Stimulated activated CD4-positive, alpha-beta T cell treated with anti-CD3 and anti-CD28 coated beads, Interleukin-2, amount 100 ng/mL, for 4 hours (primary cell): Measurements from ENCODE around the gene PITX3.
"Not testable (repeated sequence)": the region's sequence is repeated elsewhere in the genome, so short reads cannot be mapped to it uniquely, and the experiment has no call there.

ENCODE experiments used
- DNase-seq: peaks from one replicate; pipeline ENCODE4 v3.0.0-alpha.2; 2020; ENCODE audit warnings: low read depth

PITX3 gene

DNA sequence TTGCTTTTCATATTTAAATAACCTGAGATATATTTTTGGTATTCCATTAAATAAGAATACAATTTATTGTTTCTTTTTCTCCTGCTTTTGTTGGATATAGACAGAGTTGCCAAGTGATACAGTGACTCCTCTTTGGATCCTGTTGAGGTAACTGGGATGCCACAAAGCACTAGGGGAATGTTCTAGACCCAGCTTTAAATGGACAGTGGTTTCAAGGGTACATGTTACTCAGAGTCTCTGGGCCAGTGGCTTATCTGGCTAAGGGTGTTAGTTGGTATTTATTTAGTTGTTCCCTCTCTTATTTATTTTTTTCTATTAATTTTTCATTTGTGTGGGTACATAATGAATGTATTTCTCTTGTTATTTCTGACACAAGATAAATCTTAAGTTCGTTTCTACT is 13.1 kb upstream of the PITX3 start:
- no peak for DNase-seq

GRCh38 chr10:102252508-102252907 is 11.2 kb upstream of the PITX3 start:
- DNase-seq: not testable (repeated sequence)

- DNase-seq: no peak
Measured at GRCh38 chr10:102247734-102248133, 6.4 kb upstream of the PITX3 start.

GRCh38 chr10:102246261-102246660 is 4.9 kb upstream of the PITX3 start:
- no peak for DNase-seq

DNA sequence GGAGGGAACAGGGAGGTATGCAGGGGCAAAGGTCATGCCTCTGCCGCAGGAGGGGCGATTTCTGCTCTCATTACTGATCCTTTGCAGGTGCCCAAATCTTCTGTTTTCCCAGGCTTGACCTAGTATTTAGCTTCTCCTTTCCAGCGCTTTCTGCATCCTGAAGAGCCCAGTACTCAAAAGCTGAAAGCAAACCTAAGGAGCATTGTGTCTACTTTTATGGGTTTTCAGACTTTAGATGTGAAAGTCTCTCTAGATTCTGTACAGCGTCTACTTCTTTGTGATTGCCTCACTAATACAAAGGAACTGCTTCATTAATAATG is 4.6 kb upstream of the PITX3 start:
- no peak for DNase-seq

DNA sequence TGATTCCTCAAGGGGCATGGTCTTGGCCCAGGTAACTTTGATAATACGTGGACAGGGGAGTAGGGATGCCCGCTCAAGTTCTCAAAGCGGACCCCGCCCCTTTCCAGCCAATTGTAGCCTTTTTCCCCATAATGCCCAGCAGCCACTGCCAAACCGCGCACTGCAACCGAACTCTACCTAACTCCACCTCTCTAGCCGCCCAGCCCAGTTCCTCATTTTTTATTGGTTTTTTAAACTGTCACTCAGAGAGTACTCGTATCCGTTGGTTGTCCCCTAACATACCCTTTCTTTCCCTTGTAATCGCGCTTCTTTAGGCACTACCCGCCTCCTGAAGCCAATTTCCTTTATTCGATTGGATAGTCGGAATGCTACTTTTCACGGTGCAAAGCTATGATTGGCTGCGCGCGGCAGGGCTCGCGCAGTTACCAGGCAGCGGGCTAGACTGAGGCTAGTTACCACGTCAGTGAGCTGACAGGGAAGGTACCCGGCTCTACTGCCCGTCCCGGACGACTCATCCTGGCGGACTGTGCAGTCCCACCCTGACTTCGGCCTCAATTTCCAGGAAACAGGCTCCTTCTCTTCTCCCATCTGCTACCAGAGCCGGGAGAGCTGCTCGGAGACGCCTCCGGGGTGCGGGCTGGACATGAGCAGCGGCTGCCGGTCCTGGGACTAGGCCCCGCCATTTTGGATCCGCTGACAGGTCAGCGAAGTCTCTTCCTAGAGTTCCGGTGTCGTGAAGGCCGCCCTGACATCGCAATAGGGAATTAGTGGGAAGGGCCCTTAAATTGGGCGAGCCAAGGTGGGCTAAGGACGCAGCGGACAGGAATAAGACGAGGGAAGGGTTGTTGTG is 4.0 kb upstream of the PITX3 start, which contains the start of gene GBF1:
Gene GBF1 (plus strand): TSS at position 451 of the 850 bp plus-strand sequence. CDS start 13,407 bp downstream, outside the sequence.
- peak; percentile 80 for DNase-seq

- DNase-seq: no peak
Measured at GRCh38 chr10:102243309-102243708, 2.0 kb upstream of the PITX3 start.

DNA sequence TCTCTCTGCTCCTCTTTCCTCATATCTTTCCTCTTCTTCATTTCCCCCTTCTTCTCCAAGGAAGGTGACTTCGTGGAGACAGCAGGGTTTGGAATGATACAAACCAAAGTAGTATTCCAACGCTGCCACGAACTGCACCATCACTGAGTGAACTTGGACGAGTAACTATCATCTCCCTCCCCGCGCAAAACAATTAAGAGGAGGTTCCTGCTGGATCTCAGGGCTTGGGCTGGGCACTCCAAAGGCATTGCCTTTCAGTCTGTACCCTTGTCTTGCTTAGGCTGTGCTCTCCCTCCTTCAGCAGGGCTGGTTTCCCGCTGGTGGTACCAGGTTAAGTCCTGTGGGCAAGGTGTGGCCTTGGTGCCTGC is 790 bp upstream of the PITX3 start:
- DNase-seq: no peak

- DNase-seq: no peak
Measured at GRCh38 chr10:102241032-102241443, 274 bp downstream of the PITX3 start.

- DNase-seq: no peak
Measured at GRCh38 chr10:102240467-102241031, 763 bp downstream of the PITX3 start.

- DNase-seq: no peak
Measured at GRCh38 chr10:102237711-102238252, 3.5 kb downstream of the PITX3 start.

DNA sequence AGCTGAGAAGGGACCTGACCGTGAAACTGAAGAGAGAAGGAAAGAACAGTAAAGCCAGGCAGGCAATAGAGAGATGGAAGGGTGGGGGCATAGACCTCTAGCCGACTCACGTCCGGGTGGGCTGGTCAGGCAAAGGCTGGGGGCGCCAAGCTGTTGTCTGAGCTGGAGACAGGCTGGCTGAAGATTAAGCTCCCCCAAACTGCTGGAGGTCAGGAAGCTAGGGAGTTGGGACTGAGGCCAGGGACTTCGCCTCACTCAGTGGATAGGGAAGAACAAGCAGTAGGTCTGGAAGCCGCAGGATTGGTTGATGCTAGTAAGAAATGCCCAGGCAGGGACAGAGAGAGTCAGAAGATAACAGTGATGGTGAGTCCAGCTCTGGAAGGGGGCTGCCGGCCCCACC is 5.3 kb downstream of the PITX3 start:
- no peak for DNase-seq

DNA sequence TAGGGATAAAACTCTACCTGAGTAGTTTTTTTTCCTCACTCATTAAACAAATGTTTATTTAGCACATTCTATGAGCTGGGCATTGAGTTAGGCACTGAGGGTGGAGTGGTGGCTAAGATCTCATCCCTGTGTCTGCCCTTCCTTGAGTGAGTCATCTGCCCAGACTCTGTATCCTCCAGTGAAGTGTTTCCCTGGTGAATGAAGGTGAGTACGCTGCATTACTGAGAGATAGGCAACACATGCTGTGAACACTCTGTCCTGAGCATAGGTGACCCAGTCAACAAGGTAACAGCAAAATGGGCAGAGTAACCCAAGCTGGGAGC is 5.8 kb downstream of the PITX3 start:
- no peak for DNase-seq

DNA sequence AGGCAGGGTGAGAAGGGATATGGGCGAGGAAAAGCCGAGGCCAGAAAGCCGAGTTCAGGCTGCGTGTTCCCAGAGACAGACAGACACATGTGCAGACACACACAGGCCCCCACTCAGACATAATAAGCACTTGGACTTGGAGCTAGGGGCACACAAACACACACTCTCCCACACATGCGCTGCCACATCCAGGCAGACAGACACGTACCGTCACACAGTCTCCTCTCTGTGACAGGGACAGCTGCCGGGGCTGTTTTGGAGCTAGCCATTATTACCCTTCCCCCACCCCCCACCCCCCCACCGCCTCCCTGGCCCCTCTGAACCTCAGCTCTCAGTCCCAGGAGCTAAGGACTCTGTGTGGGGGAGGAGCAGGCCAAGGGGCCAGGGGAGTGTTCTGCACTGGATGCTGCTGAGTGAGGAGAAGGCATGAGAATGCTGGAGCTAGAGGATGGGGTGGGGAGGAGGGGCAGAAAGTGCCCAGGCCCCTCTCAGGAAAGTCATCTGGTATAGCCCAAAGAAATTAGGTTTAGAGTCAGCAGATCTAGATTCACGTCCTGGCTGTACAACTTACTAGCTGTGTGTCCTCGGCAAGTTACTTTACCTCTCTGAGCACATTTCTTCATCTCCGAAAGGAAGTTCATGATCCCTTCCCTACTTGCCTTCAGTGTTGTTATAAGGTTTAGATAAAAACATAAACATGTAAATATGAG is 6.3 kb downstream of the PITX3 start:
- DNase-seq: no peak

DNA sequence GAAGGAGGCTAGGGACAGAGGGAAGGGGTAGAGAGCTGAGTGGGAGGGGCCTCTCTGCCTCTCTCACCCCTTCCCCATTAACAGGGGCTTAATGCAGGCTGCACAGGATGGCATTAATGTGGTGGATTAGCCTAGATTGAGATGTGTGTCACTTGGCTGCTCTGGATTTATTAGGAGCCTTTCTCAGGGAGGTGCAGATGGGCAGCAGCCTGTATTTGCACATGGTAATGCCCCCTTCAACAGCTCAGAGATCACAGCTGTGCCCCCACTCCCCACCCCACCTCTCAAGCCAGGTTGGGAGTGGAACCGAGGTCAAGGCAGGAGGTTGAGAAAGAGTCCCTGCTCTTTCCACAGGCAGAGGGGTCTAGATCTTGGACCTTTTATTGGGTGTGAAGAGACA is 7.3 kb downstream of the PITX3 start:
- DNase-seq: no peak

DNA sequence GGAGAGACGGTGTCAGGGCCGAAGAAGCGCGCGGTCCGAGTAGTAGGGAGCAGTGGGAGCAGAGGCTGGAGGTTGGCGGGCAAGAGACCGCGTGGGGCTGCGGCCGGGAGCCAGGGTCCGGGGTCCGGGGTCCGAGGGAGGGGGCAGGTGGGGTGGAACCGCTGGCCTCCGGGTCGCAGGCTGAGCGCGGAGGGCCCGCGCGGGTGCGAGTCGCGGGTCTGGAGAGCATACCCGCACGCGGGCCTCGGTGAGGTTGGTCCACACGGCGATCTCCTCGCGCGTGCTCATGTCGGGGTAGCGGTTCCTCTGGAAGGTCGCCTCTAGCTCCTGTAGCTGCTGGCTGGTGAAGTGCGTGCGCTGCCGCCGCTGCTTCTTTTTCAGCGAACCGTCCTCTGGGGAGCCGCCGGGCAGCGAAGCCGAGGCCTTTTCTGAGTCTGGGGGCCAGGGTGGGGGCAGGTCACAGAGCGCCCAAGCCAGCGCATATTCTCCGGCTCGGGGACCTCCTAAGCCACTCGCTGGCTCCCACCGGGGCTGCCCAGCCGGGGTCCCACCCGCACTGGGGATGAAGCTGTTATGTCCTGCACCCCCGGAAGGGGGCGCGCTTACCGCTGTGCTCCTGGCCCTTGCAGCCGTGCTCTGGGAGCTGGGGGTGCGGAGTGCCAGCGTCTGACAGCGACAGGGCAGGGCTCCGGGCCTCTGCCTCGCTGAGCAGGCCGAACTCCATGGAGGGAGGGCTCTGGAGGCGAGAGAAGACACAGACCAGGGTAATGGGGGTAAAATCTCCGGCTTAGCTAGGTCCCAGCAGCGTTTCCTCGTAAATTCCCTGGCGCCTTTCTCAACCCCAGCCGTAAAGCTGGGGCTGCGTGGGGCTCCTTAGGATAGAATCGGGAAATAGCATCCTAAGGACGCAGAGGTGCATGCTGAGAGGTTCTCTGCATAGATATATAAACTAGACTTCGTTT is 9.7 kb downstream of the PITX3 start:
- peak; percentile 56 for DNase-seq

DNA sequence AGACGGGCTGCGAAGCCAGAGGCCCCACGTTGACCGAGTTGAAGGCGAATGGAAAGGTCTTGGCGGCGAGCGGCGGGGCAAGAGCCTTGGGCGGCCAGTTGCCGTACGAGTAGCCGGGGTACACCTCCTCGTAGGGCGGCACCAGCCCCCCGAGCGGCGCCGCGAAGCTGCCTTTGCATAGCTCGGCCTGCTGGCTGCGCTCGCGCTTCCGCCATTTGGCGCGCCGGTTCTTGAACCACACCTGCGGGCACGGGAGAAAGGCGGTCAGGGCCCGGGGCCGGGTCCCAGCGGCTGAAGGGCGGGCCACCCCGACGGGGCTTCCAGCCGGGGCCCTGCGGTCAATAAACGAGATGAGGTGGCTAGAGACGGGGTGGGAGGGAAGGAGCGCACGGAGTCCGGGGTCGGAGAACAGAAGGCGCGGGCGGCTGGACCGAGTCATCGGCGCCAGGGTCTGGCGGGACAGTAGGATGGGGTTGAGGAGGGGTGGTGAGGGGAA is 10.4 kb downstream of the PITX3 start:
- no peak for DNase-seq

DNA sequence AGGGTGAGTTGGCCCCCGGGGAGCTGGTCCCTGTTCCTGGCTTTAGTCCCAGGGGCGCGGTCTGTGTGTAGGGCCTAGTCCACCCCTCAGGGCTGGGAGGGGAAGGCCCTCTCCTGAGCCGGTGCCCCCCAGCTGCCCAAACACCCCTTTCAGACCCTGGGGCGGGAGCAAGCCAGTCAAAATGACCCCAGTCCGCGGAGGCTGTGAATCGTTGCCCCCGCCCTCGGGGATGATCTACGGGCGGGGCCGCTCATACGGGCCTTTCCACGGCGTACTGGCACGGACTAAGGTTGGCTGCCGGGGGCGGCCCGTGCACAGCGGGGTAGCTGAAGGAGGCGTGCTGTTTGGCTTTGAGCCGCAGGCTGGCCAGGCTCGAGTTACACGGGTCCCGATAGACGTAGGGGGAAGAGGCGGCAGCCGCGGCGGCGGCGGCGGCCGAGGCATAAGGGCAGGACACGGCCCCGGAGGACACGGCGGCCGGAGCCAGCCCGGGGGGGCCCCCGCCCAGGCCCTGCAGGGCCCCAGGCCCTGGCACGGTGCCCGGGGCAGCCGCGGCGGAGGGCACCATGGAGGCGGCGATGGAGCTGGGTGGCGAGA is 10.9 kb downstream of the PITX3 start:
- no peak for DNase-seq

GRCh38 chr10:102229810-102230263 is 11.5 kb downstream of the PITX3 start:
- DNase-seq: peak; percentile 78

- no peak for DNase-seq
Measured at GRCh38 chr10:102227050-102227449, 14.3 kb downstream of the PITX3 start.

- DNase-seq: no peak
Measured at GRCh38 chr10:102226542-102226870, 14.8 kb downstream of the PITX3 start.
